ENCODE measurements around the gene MORN1.

The MORN1 gene

GRCh38 chr1:2331200-2331544 lies 60.2 kb downstream of the MORN1 start:
- no peak overlapping the region for H3K4me3 ChIP-seq (ENCODE audit: insufficient read depth, low read length, poor library complexity, severe bottlenecking)
- TF ChIP-seq EZH2phosphoT487 (conservative IDR thresholded peaks at IDR 0.05; ENCODE audit: low read length) (no peak), CTCF (IDR thresholded peaks at IDR 0.05; ENCODE audit: insufficient read depth, low read length, poor library complexity, severe bottlenecking) (no peak)
- no peak overlapping the region for H3K9ac ChIP-seq (ENCODE audit: low read length)
- no peaks in the 10 kb centered on the region for H3K27me3 ChIP-seq (ENCODE audit: low read length)
- H3K4me2 ChIP-seq (ENCODE audit: low read depth, low read length, poor library complexity, severe bottlenecking), result no peak overlapping the region
- no peak overlapping the region for H3K27ac ChIP-seq (ENCODE audit: low read depth, low read length)
- H3K9me2 ChIP-seq (replicated peaks; ENCODE audit: insufficient read depth, low read length), result no peaks in the 10 kb centered on the region
- no peaks in the 10 kb centered on the region for H3K79me2 ChIP-seq (ENCODE audit: insufficient read depth, low read length)
- H3K9me3 ChIP-seq (ENCODE audit: insufficient read depth, low read length), result no peaks in the 10 kb centered on the region
- H3F3A ChIP-seq (ENCODE audit: insufficient read depth), result no peaks in the 10 kb centered on the region
- H3K36me3 ChIP-seq (ENCODE audit: low read length), result no peaks in the 10 kb centered on the region
- no peaks in the 10 kb centered on the region for H4K20me1 ChIP-seq (ENCODE audit: low read depth, low read length)
- H2AFZ ChIP-seq (ENCODE audit: low read depth, low read length, severe bottlenecking), result no peak overlapping the region

GRCh38 chr1:2330519-2331199 lies 60.7 kb downstream of the MORN1 start:
- Histone ChIP-seq H3K9ac (ENCODE audit: low read length) (no peak overlapping the region), H3K4me3 (ENCODE audit: insufficient read depth, low read length, poor library complexity, severe bottlenecking) (no peak overlapping the region), H3K36me3 (ENCODE audit: low read length) (no peaks in the 10 kb centered on the region), H2AFZ (ENCODE audit: low read depth, low read length, severe bottlenecking) (no peak overlapping the region), H3K27me3 (ENCODE audit: low read length) (no peaks in the 10 kb centered on the region), H3K27ac (ENCODE audit: low read depth, low read length) (no peak overlapping the region), H3K9me3 (ENCODE audit: insufficient read depth, low read length) (no peaks in the 10 kb centered on the region), H3K79me2 (ENCODE audit: insufficient read depth, low read length) (no peaks in the 10 kb centered on the region), H3K4me2 (ENCODE audit: low read depth, low read length, poor library complexity, severe bottlenecking) (no peak overlapping the region), H3F3A (ENCODE audit: insufficient read depth) (no peaks in the 10 kb centered on the region), H4K20me1 (ENCODE audit: low read depth, low read length) (no peaks in the 10 kb centered on the region), H3K9me2 (replicated peaks; ENCODE audit: insufficient read depth, low read length) (no peaks in the 10 kb centered on the region)
- TF ChIP-seq EZH2phosphoT487 (conservative IDR thresholded peaks at IDR 0.05; ENCODE audit: low read length), result no peak
- no peak for TF ChIP-seq CTCF (IDR thresholded peaks at IDR 0.05; ENCODE audit: insufficient read depth, low read length, poor library complexity, severe bottlenecking)

GRCh38 chr1:2330035-2330434 lies 61.3 kb downstream of the MORN1 start:
- TF ChIP-seq CTCF (IDR thresholded peaks at IDR 0.05; ENCODE audit: insufficient read depth, low read length, poor library complexity, severe bottlenecking) (no peak), EZH2phosphoT487 (conservative IDR thresholded peaks at IDR 0.05; ENCODE audit: low read length) (no peak)
- Histone ChIP-seq H3K4me2 (ENCODE audit: low read depth, low read length, poor library complexity, severe bottlenecking) (no peak overlapping the region), H2AFZ (ENCODE audit: low read depth, low read length, severe bottlenecking) (no peak overlapping the region), H3K9ac (ENCODE audit: low read length) (no peak overlapping the region), H3K9me3 (ENCODE audit: insufficient read depth, low read length) (no peaks in the 10 kb centered on the region), H3K27ac (ENCODE audit: low read depth, low read length) (no peak overlapping the region), H3K79me2 (ENCODE audit: insufficient read depth, low read length) (no peaks in the 10 kb centered on the region), H3F3A (ENCODE audit: insufficient read depth) (no peaks in the 10 kb centered on the region), H4K20me1 (ENCODE audit: low read depth, low read length) (no peaks in the 10 kb centered on the region), H3K9me2 (replicated peaks; ENCODE audit: insufficient read depth, low read length) (no peaks in the 10 kb centered on the region), H3K4me3 (ENCODE audit: insufficient read depth, low read length, poor library complexity, severe bottlenecking) (no peak overlapping the region), H3K27me3 (ENCODE audit: low read length) (no peaks in the 10 kb centered on the region), H3K36me3 (ENCODE audit: low read length) (no peaks in the 10 kb centered on the region)
